GM19463 (cell line): Measurements from ENCODE around the gene RASGRP4.
"Not testable (repeated sequence)": the region's sequence is repeated elsewhere in the genome, so short reads cannot be mapped to it uniquely, and the experiment has no call there.

ENCODE experiments used
- ATAC-seq: cut with Tn5 transposase; IDR thresholded peaks from one replicate; pipeline ENCODE4 v1.9.1; 2021; ENCODE audit warnings: mild to moderate bottlenecking, moderate library complexity; ENCODE audit not compliant: unreplicated experiment

RASGRP4 gene

GRCh38 chr19:38375098-38375493 is 50.9 kb downstream of the RASGRP4 start:
- ATAC-seq = no peak

- peak; percentile 94 for ATAC-seq
These were observed 51.5 kb downstream of the RASGRP4 start, which contains the start of gene PSMD8 for GRCh38 chr19:38374332-38375097. Gene PSMD8 (plus strand): TSS chr19:38374571. CDS start chr19:38374602, 31 bp downstream.

GRCh38 chr19:38373907-38374331 is 52.1 kb downstream of the RASGRP4 start:
- no peak for ATAC-seq

GRCh38 chr19:38371081-38371480 is 54.9 kb downstream of the RASGRP4 start:
- ATAC-seq = no peak

GRCh38 chr19:38370299-38370698 is 55.7 kb downstream of the RASGRP4 start:
- ATAC-seq = no peak

- no peak for ATAC-seq
These were observed 56.4 kb downstream of the RASGRP4 start for GRCh38 chr19:38369584-38369983.

GRCh38 chr19:38367041-38367440 is 59.0 kb downstream of the RASGRP4 start:
- no peak for ATAC-seq

GRCh38 chr19:38362946-38363688 is 62.9 kb downstream of the RASGRP4 start:
- not testable (repeated sequence) for ATAC-seq

- peak; percentile 35 for ATAC-seq
These were observed 63.7 kb downstream of the RASGRP4 start for GRCh38 chr19:38362076-38362945.

GRCh38 chr19:38361633-38362075 is 64.4 kb downstream of the RASGRP4 start:
- peak; percentile 66 for ATAC-seq

GRCh38 chr19:38360839-38361631 is 65.0 kb downstream of the RASGRP4 start:
- no peak for ATAC-seq

GRCh38 chr19:38360351-38360750 is 65.7 kb downstream of the RASGRP4 start:
- ATAC-seq = no peak

- no peak for ATAC-seq
These were observed 66.6 kb downstream of the RASGRP4 start for GRCh38 chr19:38359242-38360021.
